GM19328 (cell line): ENCODE measurements around the gene MEX3D.

Experiments
- ATAC-seq: cut with Tn5 transposase; IDR thresholded peaks from one replicate; pipeline ENCODE4 v1.9.1; 2021; ENCODE audit warnings: mild to moderate bottlenecking, moderate library complexity; ENCODE audit not compliant: unreplicated experiment

MEX3D gene

GRCh38 chr19:1574354-1575136 is 6.4 kb upstream of the MEX3D start:
- no peak for ATAC-seq

DNA sequence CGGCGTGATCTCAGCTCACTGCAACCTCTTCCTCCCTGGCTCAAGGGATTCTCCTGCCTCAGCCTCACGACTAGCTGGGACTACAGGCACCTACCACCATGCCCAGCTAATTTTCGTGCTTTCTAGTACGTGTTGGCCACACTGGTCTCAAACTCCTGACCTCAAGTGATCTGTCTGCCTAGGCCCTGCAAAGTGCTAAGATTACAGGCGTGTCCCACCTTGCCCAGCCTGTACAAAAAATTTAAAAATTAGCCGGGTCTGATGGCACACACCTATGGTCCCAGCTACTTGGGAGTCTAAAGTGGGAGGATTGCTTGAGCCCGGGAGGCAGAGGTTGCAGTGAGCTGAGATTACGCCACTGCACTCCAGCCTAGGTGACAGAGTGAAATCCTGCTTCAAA is 4.7 kb upstream of the MEX3D start:
- no peak for ATAC-seq

DNA sequence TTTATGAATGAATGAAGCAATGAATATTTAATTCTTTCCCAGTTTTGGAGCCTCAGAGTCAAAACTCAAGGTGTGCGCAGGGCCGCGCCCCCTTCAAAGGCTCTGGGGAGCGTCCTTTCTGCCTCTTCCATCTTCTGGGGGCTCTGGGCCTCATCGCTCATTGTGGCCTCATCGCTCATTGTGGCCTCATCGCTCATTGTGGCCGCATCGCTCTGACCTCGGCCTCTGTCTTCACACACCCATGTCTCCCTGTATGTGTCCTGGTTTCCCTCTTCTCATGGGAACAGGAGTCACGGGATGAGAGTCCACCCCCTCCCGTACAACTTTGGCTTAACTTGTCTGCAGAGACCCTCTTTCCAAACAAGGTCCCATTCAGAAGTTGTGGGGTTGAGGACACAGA is 3.2 kb upstream of the MEX3D start:
- ATAC-seq, result no peak

GRCh38 chr19:1570836-1571235 is 2.7 kb upstream of the MEX3D start:
- no peak for ATAC-seq

- no peak for ATAC-seq
These were observed 1.9 kb upstream of the MEX3D start for GRCh38 chr19:1569997-1570396.

DNA sequence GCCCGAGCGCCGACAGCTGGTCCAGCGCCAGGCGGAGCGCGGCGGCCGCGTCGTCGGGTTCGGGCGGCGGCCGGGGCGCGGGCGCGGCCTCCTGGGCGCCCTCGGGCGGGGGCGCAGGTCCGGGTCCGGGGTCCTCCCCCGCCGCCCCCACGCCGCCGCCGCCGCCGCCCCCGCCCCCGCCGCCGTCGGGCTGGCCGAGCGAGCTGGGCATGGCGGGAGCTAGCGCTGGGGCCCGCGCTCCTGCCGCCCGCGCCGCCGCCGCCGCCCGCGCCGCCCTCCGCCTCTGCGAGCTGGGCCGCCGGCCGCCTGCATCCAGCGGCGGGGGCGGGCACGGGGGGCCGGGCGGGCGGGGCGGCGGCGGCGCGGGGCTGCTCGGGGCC is 287 bp downstream of the MEX3D start:
- ATAC-seq, result peak; percentile 17

- ATAC-seq, result no peak
These were observed 843 bp downstream of the MEX3D start for GRCh38 chr19:1567116-1567847.

GRCh38 chr19:1566392-1567115 is 1.6 kb downstream of the MEX3D start:
- ATAC-seq, result no peak

- ATAC-seq, result no peak
These were observed 4.9 kb downstream of the MEX3D start for GRCh38 chr19:1563251-1563650.

GRCh38 chr19:1561236-1561842 is 6.8 kb downstream of the MEX3D start:
- ATAC-seq, result no peak

DNA sequence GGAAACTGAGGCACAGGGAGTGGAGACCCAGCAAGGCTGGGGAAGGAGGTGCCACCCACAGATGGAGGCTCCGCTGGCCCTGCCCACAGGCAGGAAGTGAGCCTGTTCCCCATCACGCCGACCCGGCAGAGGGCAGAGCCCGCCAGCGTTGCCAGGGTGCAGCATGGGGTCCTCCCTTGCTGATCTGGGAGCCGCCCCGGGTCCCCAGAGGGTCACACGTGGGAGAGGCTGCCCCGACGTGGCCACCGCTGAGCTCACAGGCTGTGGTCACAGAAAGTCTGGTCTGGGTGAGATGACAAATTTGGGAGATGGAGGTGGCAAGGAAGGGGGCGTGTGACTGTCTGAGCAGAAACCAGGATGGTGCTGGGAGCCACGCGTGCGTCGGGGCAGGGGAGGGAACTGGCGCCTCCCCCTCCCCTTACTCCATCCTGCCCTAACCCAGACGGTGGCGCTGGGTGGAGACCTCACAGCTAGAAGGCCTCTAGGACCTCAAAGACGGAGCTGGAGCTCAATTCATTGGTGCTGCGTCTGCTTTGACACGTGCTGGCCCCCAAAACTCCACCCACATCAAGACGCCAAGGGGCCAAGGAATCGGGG is 7.7 kb downstream of the MEX3D start:
- no peak for ATAC-seq

- no peak for ATAC-seq
These were observed 9.6 kb downstream of the MEX3D start for GRCh38 chr19:1558552-1558951.

- no peak for ATAC-seq
These were observed 11.6 kb downstream of the MEX3D start for GRCh38 chr19:1556390-1557070.

DNA sequence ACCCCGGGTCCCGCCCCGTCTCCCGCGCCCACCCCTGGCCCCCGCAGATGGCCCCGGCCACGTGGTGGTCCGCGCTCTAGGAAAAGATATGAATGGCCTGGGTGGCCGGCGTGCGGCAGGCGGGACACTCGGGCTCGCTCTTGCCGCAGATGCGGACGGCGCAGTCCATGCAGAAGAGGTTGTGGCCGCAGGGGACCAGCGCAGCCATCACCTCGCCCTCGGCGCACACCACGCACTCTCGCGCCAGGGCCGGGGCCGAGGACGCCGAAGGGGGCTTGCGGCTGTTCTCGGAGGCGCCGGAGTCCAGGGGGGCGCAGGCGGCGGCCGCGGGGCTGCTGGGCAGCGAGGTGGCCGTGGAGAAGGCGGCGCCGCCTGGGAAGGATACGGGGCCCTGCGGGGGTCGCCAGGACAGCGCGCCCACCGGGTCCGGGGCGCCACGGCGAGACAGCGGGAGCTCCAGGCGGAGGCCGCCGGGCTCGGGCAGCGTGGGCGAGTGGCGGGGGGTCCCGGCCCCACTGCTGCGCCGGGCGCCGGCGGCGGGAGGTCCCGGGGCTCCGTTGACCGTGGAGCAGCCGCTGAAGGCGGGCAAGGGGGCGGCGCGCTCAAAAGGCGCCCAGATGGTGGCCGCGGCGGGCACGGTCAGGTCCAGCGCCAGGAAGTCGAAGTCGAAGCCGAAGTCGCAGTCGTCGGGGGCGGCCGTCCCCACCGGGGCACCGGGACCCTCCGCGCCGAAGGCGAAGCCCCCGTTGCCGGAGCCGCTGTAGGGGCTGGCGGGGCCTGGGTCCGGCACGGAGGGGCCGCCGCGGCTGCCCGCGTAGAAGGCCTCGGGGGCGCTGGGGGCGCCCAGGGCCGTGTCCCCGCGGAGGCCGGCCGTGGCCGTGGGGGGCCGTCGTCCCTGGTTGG is 12.4 kb downstream of the MEX3D start:
- no peak for ATAC-seq

DNA sequence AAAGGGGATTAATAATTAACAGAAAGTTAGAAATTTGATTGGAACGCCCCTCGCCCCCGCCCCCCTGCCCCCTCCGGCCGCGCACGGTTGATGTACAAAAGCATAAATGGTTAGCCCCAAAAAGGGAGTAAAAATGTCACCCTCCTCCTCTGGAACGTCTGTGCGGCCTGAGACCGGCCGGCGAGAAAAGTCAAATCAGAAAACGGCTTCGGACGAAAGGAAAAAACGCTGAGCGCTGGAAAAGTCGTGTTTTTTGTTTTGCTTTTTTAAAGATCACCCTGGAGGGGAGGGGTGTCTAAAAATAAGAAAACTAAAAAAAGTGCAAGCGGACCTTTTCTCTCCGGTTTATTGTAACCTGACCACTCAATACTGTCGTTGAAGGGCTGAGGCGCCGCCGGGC is 13.2 kb downstream of the MEX3D start:
- ATAC-seq, result no peak

- no peak for ATAC-seq
These were observed 14.7 kb downstream of the MEX3D start for GRCh38 chr19:1553415-1553814.

DNA sequence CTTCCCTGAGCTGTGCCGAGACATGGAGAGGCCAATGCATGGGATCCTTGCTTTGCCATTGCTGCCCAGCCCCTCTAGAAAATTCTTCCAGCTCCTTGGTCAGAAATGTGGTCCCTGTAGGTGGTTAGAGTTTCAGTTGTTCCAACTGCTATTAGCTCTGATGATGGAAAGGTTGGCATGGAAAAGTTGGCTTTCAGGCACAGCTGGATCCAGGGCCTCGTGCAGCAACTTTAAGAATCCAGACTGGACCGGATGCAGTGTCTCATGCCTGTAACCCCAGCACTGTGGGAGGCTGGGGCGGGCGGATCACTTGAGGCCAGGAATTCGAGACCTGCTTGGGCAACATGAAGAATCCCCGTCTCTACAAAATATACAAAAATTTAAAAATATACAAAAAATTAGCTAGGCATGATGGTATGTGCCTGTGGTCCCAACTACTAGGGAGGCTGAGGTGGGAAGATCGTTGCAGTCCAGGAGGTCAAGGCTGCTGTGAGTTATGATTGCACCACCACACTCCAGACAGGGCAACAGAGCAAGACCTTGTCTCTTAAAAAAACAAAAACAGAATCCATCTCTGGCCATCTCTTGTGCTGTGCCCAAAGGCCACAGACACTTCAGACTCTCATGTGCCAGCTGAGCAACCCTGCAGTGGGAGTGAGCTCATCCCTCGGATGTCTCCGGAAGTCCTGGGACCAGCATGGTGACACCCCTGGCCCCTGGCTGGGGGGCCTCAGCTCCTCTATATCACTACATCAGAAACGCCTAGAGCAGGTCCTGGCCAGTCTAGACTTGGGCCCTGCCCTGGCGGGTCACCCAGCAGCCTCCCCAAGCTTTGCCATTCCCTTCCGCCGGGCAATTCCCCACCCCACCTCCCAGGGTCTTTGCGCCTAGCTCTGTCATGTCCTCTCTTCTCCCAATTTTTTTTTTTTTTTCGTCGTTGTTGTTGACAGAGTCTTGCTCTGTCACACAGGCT is 16.8 kb downstream of the MEX3D start:
- no peak for ATAC-seq

DNA sequence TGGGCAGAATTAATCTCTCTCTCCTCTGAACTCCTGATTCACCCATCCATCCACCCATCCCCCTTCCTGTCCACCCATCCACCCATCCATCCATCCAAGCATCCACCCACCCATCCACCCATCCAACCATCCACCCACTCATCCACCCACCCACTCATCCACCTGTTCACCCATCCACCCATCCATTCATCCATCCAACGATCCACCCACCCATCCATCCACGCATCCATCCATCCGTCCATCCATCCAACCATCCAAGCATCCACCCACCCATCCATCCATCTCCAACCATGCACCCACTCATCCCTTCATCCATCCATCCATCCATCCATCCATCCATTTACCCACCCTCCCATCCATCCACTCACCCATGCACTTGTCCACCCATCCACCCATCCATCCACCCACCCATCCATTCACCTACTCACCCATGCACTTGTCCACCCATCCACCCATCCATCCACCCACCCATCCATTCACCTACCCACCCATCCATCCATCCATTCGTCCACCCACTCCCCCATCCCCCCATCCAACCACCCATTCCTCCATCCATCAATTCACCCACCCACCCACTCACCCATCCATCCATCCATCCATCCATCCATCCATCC is 18.7 kb downstream of the MEX3D start:
- ATAC-seq, result no peak
